ENCODE results near the gene C10orf71.

Gene C10orf71

GRCh38 chr10:49294731-49295130, 4.2 kb upstream of the C10orf71 start:
- no peaks in the 10 kb centered on the region for H3K79me2 ChIP-seq (ENCODE audit: insufficient read depth, low read length)
- no peak overlapping the region for H3K4me3 ChIP-seq (ENCODE audit: low read depth in 1 of 2, low read length in 2 of 2)
- no peak for TF ChIP-seq EZH2 (IDR thresholded peaks at IDR 0.05; ENCODE audit: borderline replicate concordance, low read depth, low read length, severe bottlenecking)
- H3K36me3 ChIP-seq (ENCODE audit: insufficient read depth, low read length): no peaks in the 10 kb centered on the region
- DNase-seq (no peak), ATAC-seq (ENCODE audit: insufficient read depth, low read depth) (no peak)
- H3K9me3 ChIP-seq (ENCODE audit: insufficient read depth, low read length, severe bottlenecking): no peaks in the 10 kb centered on the region
- H2AFZ ChIP-seq (ENCODE audit: low read depth, low read length): no peak overlapping the region
- no peak overlapping the region for H3K4me2 ChIP-seq (ENCODE audit: insufficient read depth, low read length)
- no peak overlapping the region for H3K27ac ChIP-seq (ENCODE audit: low read length)
- no peaks in the 10 kb centered on the region for H3K4me1 ChIP-seq (ENCODE audit: insufficient read depth, low read length)
- H3K9ac ChIP-seq (ENCODE audit: low read depth, low read length): no peak overlapping the region
- H3K27me3 ChIP-seq (ENCODE audit: insufficient read depth, low read length, poor library complexity): no peaks in the 10 kb centered on the region
- no peaks in the 10 kb centered on the region for H4K20me1 ChIP-seq (ENCODE audit: insufficient read depth, low read length)

- Histone ChIP-seq H3K36me3 (ENCODE audit: insufficient read depth, low read length) (no peaks in the 10 kb centered on the region), H3K79me2 (ENCODE audit: insufficient read depth, low read length) (no peaks in the 10 kb centered on the region), H3K4me3 (ENCODE audit: low read depth in 1 of 2, low read length in 2 of 2) (no peak overlapping the region), H3K4me1 (ENCODE audit: insufficient read depth, low read length) (no peaks in the 10 kb centered on the region), H3K9ac (ENCODE audit: low read depth, low read length) (no peak overlapping the region), H2AFZ (ENCODE audit: low read depth, low read length) (no peak overlapping the region), H3K27ac (ENCODE audit: low read length) (no peak overlapping the region), H3K9me3 (ENCODE audit: insufficient read depth, low read length, severe bottlenecking) (no peaks in the 10 kb centered on the region), H4K20me1 (ENCODE audit: insufficient read depth, low read length) (no peaks in the 10 kb centered on the region), H3K27me3 (ENCODE audit: insufficient read depth, low read length, poor library complexity) (no peaks in the 10 kb centered on the region), H3K4me2 (ENCODE audit: insufficient read depth, low read length) (no peak overlapping the region)
- TF ChIP-seq CTCF (IDR thresholded peaks at IDR 0.05; ENCODE audit: borderline replicate concordance, extremely low read depth, low read length, poor library complexity, severe bottlenecking) (no peak), EZH2 (IDR thresholded peaks at IDR 0.05; ENCODE audit: borderline replicate concordance, low read depth, low read length, severe bottlenecking) (no peak)
- ATAC-seq (ENCODE audit: insufficient read depth, low read depth): no peak
- DNase-seq: no peak
Measured at GRCh38 chr10:49295297-49295696, 3.7 kb upstream of the C10orf71 start.

GRCh38 chr10:49296382-49296781, 2.6 kb upstream of the C10orf71 start:
- Histone ChIP-seq H3K36me3 (ENCODE audit: insufficient read depth, low read length) (no peaks in the 10 kb centered on the region), H3K27ac (ENCODE audit: low read length) (no peak overlapping the region), H3K9me3 (ENCODE audit: insufficient read depth, low read length, severe bottlenecking) (no peaks in the 10 kb centered on the region), H4K20me1 (ENCODE audit: insufficient read depth, low read length) (no peaks in the 10 kb centered on the region), H2AFZ (ENCODE audit: low read depth, low read length) (no peak overlapping the region), H3K4me2 (ENCODE audit: insufficient read depth, low read length) (no peak overlapping the region), H3K27me3 (ENCODE audit: insufficient read depth, low read length, poor library complexity) (no peaks in the 10 kb centered on the region), H3K9ac (ENCODE audit: low read depth, low read length) (no peak overlapping the region), H3K4me1 (ENCODE audit: insufficient read depth, low read length) (no peaks in the 10 kb centered on the region), H3K79me2 (ENCODE audit: insufficient read depth, low read length) (no peaks in the 10 kb centered on the region), H3K4me3 (ENCODE audit: low read depth in 1 of 2, low read length in 2 of 2) (no peak overlapping the region)
- no peak for DNase-seq
- no peak for ATAC-seq (ENCODE audit: insufficient read depth, low read depth)
- TF ChIP-seq CTCF (IDR thresholded peaks at IDR 0.05; ENCODE audit: borderline replicate concordance, extremely low read depth, low read length, poor library complexity, severe bottlenecking) (no peak), EZH2 (IDR thresholded peaks at IDR 0.05; ENCODE audit: borderline replicate concordance, low read depth, low read length, severe bottlenecking) (no peak)

GRCh38 chr10:49296836-49297235, 2.1 kb upstream of the C10orf71 start:
- Histone ChIP-seq H2AFZ (ENCODE audit: low read depth, low read length) (no peak overlapping the region), H3K36me3 (ENCODE audit: insufficient read depth, low read length) (no peaks in the 10 kb centered on the region), H3K4me2 (ENCODE audit: insufficient read depth, low read length) (no peak overlapping the region), H3K27ac (ENCODE audit: low read length) (no peak overlapping the region), H3K79me2 (ENCODE audit: insufficient read depth, low read length) (no peaks in the 10 kb centered on the region), H3K9ac (ENCODE audit: low read depth, low read length) (no peak overlapping the region), H3K27me3 (ENCODE audit: insufficient read depth, low read length, poor library complexity) (no peaks in the 10 kb centered on the region), H3K4me1 (ENCODE audit: insufficient read depth, low read length) (no peaks in the 10 kb centered on the region), H3K9me3 (ENCODE audit: insufficient read depth, low read length, severe bottlenecking) (no peaks in the 10 kb centered on the region), H3K4me3 (ENCODE audit: low read depth in 1 of 2, low read length in 2 of 2) (no peak overlapping the region), H4K20me1 (ENCODE audit: insufficient read depth, low read length) (no peaks in the 10 kb centered on the region)
- no peak for ATAC-seq (ENCODE audit: insufficient read depth, low read depth)
- no peak for TF ChIP-seq EZH2 (IDR thresholded peaks at IDR 0.05; ENCODE audit: borderline replicate concordance, low read depth, low read length, severe bottlenecking)
- no peak for TF ChIP-seq CTCF (IDR thresholded peaks at IDR 0.05; ENCODE audit: borderline replicate concordance, extremely low read depth, low read length, poor library complexity, severe bottlenecking)
- no peak for DNase-seq
